HCEC 1CT (cell line): Measurements from ENCODE around the gene SMARCC2.

ENCODE experiments used
- DNase-seq: peaks from one replicate; pipeline ENCODE4 v3.0.0-alpha.2; 2017

Gene SMARCC2

DNA sequence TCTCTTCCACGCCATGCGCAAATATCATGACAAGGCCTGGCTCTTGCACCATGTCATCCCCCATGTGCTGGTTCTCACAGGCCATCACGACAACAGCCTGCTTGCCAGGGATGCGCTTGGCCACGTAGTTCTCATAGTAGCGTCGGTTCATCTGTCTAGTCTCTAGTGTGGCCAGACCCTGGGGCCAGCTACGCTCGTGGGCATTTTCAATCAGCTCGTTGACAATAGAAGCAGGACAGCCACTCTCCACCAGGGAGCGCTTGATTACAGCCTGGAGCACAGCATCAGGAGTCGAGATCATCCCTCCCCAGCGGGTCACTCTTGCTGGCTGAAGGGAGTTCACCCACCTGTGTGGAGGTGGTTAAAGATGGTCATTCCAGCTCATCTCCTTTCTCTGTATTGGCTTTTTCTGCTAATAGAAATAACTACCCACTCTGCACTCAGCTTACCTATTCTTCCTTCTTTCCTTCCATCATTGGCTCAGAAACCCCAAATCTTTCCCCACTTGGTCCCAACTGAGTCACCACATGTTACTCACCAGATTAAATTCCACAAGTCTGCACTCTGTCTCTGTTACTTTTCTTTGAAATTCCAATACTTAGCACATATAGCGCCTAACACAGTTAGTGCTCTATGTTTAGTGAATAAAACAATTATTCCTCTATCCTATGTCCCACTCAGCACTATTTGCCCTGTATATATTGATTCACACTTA is 17.3 kb upstream of the SMARCC2 start:
- DNase-seq = peak; percentile 57

DNA sequence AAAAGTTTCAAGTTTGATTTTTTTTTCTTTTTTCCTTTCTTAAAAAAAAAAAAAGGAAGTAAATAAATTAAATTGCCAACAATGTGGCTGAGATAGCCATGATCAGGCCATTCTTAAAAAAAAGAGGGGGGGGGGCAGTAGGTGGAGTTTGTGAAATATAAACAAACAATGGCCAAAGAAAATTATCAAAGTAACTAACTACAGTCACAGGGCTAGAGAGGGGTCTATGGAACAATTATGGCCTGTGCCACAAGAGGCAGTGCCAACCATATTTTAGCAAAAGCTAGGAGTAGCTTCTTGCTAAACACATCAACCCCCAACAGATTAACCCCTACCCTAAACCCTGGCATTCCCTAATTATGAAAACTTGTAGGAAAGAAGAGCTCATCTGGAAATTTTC is 16.2 kb upstream of the SMARCC2 start:
- no peak for DNase-seq

DNA sequence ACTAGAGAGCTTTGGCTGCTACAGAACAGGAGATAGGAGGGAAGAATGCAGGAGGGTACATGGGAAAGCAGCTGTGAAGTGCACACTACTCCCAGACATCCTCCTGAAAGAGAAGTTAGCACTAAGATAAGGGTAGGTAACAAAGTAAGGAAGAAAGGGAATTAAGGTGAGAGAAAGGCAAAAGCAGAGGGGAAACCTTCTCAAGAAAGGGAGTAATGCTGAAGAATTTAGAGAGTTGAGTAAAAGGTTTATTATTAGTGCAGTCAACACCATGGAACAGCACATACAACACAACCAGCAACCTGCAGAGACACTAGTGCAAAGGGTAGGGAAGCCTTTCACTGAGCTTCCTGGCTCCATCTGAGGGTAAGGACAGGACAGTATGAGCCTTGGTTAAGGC is 15.0 kb upstream of the SMARCC2 start:
- no peak for DNase-seq

DNA sequence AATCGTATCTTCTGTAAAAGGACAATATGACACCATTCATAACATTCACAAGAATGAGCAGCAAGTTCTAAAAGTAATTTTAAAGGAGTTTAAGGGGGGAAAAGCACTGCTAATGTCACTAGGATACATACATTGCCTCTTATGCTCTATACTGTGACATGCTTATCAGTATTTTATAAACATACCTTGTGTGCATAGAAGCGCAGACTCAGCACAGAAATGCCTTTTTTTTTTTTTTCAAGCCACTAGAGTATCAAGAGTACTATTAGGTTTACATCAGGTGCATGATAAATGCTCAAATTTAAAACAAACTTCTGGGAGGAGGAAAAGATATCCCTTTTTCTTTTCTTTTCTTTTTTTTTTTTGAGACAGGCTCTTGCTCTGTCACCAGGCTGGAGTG is 13.6 kb upstream of the SMARCC2 start:
- no peak for DNase-seq

DNA sequence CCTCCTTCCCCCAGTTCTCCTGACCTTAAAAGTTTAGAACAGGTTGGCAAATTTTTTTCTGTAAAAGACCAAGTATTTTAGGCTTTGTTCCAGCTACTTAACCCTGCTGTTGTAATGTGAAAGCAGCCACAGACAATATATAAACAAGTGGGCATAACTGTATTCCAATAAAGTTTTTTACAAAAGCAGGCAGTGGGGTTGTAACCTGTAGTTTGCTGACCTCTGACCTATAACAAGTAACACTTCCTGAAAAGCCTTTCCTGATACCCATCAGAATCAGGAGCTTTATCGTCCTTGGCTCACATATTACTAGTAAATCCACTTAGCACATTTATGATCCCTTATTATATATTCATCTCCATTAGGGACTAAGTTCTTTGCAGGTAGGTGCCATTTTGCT is 13.1 kb upstream of the SMARCC2 start:
- DNase-seq = no peak

DNA sequence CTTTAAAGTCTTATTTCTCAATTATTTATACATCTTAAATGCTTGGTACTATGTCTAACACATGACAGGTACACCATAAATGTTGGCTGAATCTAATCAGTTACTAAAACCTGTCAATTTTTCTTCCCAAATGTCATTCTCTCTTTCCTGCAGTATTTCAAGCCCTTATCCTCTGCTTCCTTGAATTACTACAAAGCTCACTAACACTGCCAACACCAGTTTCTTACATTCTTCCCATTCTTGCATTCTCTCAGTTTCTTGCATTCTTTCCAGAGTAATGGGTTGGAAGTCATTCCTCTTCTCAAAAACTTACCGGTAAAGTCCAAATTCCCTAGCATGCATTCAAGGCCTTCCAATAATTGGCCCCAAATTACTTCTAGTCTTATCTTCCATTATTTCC is 9.6 kb upstream of the SMARCC2 start:
- DNase-seq = no peak

DNA sequence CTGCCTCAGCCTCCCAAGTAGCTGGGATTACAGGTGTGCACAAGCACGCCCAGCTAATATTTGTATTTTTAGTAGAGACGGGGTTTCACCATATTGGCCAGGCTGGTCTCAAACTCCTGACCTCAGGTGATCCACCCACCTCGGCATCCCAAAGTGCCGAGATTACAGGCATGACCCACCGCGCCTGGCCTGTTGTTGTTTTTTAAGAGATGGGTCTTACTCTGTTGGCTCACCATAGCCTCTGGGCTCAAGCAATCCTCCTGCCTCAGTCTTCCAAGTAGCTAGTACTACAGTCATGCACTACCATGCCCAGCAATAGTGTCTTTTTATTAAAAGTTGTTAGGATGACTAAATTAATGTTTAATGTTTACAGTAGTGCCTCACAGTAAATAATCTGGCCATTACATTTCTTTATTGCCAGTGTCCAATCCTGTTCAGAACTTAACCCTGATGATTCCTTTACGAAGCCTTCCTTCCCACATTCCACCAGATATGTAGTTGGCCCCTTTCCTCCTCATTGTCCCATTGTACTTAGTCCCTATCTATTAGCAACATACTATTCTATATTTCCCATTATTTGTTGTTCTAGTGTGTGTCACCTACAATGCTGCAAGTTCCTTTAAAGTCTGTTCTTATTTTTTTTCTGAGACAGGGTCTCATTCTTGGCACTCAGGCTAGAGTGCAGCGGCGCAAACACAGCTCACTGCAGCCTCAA is 8.8 kb upstream of the SMARCC2 start:
- no peak for DNase-seq

DNA sequence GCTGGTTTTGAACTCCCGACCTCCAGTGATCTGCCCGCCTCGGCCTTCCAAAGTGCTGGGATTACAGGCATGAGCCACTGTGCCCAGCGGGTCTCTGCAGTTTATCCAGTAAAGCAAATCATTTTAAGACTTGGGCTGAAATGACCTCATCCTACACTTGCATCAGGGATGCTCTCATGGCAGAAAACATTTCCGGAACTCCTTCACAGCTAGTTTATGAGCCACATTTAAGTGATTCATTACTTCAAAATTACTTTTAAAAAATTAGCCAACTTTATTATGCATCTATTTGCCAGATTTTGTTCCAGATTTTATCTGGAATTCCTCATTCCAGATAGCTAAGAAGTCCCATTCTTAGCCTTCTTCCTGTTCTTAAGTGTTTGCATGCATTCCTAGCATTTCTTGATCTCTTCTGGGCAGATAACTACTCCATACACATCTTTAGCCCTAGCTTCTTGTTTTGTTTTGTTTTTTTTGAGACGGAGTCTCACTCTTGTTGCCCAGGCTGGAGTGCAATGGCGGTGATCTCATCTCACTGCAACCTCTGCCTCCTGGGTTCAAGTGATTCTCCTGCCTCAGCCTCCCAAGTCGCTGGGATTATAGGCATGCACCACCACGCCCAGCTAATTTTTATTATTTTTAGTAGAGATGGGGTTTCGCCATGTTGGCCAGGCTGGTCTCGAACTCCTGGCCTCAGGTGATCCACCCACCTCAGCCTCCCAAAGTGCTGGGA is 7.7 kb upstream of the SMARCC2 start:
- DNase-seq = peak; percentile 95

DNA sequence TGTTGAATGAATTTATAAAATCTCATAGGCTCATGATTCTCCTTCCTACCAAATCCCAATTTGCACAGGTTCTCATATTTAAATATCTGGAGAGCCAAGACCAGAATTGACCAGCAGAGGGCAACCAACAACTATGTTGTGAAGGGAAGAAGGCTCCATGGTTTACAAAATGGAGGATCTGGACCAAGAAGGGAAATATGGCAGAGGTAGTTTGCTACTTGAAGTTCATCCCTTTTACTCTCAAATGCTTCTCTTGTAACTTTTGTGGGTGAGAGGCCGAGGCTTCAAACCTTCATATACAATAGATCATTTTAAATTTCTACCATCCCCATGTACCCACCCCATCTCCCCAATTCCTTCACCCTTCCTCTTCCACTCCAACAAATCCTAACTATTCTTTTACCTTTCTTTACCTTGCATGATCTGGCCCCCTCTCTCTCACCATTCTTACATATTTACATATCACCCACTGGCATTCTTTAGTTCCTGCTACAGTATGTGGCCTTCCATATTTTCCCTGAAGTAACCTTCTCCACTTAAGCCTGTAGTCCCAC is 3.8 kb upstream of the SMARCC2 start:
- peak; percentile 74 for DNase-seq

DNA sequence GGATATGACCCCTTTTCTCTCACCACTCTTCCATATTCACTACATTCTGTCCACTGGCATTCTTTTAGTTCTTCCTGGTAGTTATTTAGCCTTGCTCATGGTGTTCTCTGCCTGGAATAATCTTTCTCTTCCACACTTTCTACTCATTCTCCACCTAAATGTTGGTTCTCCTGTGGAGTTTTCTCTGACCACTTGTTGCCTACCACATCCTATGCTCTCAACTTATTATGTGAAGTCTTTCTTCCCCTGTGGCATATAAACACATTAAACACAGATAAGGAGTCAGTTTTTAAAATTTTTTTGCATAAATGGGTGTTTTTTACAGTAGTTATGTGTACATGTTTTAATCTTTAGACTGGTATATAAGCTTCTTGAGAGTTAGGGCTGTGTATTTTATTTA is 3.3 kb upstream of the SMARCC2 start:
- no peak for DNase-seq

DNA sequence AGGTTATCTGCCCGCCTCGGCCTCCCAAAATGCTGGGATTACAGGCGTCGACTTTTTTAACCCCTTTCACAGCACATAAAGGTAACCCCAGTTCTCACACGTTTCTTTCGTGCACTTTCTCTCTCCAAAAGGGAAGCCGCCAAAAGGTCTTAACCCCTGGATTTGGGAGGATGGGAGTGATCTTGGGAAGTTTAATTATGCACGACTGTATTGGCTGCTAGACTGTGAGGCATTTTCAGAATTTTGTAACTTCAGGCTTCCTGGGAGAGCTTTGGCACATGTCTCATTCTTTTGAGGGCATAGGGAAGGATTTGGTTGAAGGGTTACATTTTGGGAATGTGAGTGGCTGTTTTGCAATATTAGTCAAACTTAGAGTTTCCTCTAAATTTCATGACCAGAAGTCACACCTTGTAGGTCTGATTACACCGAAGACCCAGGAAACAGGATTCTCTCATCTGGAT is 1.4 kb upstream of the SMARCC2 start:
- peak; percentile 28 for DNase-seq

DNA sequence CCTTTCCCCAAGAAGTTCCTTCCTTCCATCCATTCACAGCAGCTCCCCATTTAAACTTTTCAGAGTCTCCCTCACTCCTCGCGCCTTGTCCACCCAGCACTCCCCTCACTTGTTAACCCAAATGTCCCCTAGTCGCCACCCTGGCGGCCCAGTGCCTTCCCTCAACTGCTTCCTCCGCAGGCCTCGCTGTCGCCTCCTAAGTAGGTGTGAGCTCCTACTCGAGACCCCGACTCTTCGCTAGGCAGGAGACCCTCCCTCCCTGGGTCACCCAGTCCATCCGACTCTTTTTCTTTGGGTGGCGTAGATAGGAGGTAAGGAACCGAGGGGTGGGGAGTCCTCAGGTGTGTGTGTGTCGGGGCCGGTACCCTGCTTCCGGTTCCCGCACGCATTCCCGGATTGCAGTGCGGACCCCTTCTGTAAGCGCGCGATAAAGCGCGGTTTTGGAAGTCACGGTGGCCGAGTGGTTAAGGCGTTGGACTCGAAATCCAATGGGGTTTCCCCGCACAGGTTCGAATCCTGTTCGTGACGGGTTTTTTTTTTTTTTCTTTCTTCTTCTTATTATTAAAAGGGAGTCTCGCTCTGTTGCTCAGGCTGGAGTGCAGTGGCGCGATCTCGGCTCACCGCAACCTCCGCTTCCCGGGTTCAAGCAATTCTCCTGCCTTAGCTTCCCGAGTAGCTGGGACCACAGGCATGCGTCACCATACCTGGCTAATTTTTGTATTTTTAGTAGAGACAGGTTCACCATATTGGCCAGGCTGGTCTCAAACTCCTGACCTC is 823 bp upstream of the SMARCC2 start:
- DNase-seq = peak; percentile 63

DNA sequence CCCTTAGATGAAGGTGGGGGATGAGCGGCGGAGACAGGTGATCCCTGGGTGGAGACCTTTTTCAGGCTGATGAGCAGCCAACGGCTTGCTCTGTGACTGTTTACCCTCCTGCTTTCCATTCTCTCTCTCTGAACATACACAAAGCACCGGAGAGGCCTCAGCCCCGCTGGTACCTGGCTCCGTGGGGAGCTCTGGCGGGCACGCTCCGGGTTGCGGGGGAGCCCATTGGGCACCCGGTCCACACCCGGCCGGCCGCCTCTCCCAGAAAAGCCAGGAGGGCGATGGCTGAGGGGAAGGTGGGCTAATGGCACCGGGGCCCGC is 545 bp downstream of the SMARCC2 start:
- no peak for DNase-seq

DNA sequence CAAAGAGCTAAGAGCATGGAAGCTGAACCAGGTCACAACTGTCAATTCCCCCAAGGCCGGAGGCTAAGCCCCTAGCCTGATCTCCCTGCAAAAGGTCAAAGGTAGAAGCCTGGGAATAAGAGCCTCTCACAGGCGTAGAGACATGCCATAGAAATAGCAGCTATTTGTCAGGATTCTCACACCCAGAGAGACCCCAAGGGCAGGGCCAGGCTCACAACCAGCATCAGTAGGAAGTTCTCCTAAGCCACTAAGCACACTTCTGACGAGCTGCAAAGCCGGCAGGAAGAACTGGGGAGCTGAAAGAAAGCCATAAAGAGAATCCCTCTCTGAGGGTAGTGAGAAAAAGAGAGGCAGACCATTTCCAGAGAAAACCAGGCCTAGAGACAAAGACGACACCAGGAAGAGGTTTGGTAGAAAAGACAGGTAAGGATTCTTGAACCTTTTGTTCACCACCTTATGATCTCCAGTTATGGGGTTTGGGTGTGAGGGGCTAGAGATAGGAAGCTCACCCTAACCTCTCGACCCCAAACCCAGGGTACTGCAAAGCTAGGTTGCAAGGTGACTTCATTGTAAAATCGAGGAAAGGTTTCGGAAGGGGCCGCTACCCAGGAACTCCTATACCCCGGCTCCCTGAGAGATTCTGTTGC is 1.0 kb downstream of the SMARCC2 start:
- no peak for DNase-seq

DNA sequence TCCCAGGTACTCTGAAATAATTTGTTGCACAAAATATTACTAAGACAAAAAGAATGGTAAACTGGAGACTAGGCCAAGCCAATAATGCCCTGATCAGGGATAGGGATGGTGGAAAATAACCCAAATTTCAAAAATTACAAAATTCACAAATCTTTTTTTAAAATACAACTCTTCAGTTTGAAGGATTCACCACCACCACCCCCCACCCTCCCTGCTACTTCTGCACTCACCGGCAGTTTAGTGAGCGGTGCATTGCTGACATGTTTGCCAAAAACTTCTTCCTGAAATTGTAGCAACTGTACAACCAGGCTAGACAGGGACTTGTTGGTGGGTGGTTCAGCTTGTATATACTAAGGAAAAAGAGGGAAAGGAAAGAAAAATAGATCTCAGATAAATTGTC is 2.3 kb downstream of the SMARCC2 start:
- DNase-seq = no peak

DNA sequence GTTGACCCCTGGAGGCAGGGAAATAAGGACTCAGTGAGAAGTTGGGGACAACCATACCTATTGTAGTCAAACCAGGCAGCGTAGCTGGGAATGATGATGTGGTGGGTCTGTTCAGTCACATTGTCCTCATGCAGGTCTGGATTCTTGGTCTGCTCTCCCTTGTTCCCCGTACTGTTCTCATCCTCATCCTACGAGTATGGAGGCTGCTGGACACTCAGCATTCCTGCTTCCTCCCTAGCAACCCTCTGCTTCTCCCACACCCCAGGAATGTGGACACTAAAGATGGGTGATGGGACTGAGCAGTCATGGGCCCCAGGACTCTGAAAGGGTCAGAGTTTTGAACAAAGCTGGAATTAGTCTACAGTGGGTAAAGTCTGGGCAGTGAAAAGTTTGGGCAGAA is 10.9 kb downstream of the SMARCC2 start:
- DNase-seq = no peak

DNA sequence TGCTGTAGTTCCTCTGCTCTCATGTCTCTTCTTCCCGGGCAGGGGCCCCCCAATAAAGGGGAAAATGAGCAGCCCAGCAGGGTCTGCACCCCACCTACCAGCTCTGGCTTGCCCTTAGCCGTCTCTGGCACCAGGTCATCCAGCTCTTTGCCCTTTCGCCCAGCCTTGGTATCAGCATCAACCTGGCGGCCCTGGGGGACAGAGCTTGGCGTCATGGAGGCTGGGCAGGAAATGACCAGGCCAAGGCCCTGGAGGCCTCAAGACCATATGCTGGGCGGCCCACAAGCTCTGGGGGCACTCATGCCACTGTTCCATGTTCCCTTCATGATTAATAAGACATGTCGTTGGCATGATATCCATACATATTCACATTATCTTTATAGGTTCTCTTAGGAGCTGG is 16.4 kb downstream of the SMARCC2 start:
- no peak for DNase-seq

DNA sequence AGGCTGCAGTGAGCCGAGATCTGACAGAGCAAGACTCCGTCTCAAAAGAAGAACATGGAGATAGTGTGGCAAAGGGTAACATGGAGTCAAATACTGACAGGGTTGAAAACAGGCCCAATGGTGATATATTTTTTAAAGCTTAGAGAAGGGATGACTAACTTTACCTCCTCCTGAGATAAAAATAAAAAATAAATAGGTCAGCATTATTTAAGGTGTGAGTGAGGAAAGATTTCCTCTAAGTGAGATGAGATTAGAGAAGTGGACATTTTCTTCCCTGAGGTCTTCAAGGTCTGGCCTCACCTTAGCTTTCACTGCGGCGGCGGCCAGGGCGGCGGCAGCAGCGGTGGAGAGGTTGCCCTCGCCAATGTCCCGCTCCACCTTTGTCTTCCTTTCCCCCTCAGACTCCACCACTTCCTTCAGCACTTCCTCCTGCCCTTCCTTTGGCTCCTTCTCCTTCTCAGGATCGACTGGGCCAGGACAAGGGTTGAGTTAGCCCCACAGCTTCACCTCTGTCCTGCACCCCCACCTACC is 20.0 kb downstream of the SMARCC2 start:
- no peak for DNase-seq

DNA sequence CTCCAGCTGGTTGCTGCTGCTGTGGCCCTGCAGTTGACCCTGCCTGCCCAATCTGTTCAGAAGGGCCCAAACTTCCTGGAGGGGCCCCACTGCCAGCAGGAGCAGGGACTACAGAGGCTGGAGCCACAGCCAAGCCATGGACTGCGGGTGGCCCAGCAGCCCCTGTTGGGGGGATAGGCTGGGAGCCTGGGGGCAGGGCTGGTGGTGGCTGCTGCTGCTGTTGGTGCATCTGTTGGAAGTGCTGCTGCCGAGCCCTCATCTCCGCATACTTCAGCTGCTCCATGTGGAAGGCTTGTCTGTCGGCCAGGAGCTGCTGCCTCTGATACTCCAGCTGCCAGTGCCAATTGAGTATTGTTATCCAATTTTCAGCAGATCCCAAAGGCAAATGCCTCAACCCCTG is 23.9 kb downstream of the SMARCC2 start:
- DNase-seq = no peak

DNA sequence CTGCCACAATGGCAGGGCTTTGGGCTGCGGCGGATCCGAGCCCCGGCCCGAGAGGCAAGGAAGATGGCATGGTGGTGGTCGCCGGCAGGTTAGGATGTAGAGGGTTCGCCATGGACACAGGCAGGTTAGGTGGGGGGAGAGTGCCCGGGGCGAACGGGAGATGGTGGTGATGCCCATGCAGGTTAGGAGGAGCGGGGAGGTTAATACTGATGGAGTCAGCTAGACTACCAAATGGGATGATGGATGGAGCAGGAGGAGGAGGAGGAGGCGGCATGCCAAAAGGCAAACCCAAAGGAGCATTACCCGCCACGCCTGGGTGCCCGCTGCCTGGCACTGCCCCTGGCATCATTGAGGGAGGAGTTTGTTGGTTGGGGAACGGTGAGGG is 24.9 kb downstream of the SMARCC2 start:
- DNase-seq = peak; percentile 11

DNA sequence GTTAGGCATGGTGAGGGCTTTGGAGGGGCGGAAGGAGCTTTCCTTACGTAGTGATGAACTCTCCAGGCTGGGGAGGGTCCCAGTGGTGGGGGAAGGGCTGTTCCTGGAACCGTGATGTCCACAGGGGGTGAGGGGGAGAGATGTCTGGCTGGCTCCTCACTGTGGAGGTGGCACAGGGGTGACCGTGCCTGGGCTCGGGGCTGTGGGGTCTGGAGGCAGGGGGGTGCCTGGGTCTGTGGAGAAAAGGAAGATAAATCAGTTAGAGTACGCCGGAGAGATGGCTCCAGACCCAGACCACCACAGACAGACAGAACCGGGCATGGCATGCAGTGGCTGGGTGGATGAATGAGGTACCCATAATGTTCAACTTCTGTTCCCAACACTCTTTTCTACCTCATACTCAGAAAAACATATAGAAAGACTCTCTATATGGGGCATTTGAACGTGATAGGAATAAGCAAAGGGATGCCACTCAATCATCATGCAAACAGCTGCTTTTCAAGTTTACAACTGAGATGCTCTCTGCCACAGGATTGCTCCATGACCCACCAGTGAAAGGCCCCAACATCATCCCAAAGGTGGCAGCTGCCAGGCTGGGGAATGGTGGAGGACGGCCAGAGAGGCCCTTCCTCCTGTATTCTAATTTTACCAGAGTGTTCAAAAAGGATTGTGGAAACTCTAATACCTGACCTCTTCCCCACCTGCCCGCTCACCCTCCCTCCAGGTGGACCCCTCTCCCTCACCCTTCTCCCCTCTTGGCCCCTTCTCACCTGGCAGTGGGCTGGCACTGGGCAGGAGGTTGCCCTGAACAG is 25.5 kb downstream of the SMARCC2 start:
- DNase-seq = peak; percentile 13
